ENCODE data around the gene CDRT4.

CDRT4 gene

GRCh38 chr17:15512071-15512709, 44.8 kb upstream of the CDRT4 start:
- POLR2A ChIA-PET, result no interaction called here
- H3K4me3 ChIP-seq (ENCODE audit: low read depth, low read length), result no peak overlapping the region
- TF ChIP-seq, protein P1, sequence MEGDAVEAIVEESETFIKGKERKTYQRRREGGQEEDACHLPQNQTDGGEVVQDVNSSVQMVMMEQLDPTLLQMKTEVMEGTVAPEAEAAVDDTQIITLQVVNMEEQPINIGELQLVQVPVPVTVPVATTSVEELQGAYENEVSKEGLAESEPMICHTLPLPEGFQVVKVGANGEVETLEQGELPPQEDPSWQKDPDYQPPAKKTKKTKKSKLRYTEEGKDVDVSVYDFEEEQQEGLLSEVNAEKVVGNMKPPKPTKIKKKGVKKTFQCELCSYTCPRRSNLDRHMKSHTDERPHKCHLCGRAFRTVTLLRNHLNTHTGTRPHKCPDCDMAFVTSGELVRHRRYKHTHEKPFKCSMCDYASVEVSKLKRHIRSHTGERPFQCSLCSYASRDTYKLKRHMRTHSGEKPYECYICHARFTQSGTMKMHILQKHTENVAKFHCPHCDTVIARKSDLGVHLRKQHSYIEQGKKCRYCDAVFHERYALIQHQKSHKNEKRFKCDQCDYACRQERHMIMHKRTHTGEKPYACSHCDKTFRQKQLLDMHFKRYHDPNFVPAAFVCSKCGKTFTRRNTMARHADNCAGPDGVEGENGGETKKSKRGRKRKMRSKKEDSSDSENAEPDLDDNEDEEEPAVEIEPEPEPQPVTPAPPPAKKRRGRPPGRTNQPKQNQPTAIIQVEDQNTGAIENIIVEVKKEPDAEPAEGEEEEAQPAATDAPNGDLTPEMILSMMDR (IDR thresholded peaks at IDR 0.05; ENCODE audit: insufficient read depth, low read length, missing control alignments), result no peak
- CTCF ChIA-PET, result interaction anchor here (1.1 to 2.6 kb wide), 4 partner anchors 9 to 255 kb away, joined by 5 to 38 read pairs (median 10); no protein-coding TSS in a partner anchor
- no peak for DNase-seq (ENCODE audit: low read depth, low spot score)

- TF ChIP-seq, protein P1 (IDR thresholded peaks at IDR 0.05; ENCODE audit: insufficient read depth, low read length, missing control alignments), result no peak
- DNase-seq (ENCODE audit: low read depth, low spot score), result no peak
- ChIA-PET POLR2A (no interaction called here), CTCF (interaction anchor here (0.7 to 1.8 kb wide), 5 partner anchors 9 to 263 kb away, joined by 3 to 12 read pairs (median 5); no protein-coding TSS in a partner anchor)
- no peak overlapping the region for H3K4me3 ChIP-seq (ENCODE audit: low read depth, low read length)
These were observed 43.7 kb upstream of the CDRT4 start for GRCh38 chr17:15511142-15511541.

GRCh38 chr17:15510361-15510760, 42.9 kb upstream of the CDRT4 start:
- ChIA-PET POLR2A (no interaction called here), CTCF (interaction anchor here (0.9 to 2.7 kb wide), 4 partner anchors 8 to 262 kb away, joined by 3 to 27 read pairs (median 10); no protein-coding TSS in a partner anchor)
- TF ChIP-seq, protein P1 (IDR thresholded peaks at IDR 0.05; ENCODE audit: insufficient read depth, low read length, missing control alignments), result no peak
- H3K4me3 ChIP-seq (ENCODE audit: low read depth, low read length), result no peak overlapping the region
- peak; percentile 53 for DNase-seq (ENCODE audit: low read depth, low spot score)

DNA sequence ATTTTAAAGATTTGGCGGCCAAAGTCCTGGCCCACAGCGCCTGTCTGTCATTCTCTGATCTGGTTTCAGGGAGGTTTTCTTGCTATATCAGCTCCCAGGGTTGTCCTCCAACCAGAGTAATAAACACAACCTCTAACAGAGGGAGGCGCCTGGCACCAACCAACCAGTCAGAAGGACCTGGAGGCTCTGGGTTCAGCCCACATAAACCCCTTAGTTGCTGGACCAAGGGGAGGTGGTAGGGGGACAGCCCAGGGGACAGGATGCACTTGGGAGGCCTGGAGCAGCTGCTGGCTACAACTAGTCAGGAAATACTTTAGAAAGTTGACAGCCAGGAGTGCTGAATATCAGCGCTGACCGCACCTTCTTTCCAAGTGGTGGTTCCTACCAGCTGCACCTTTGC, 41.7 kb upstream of the CDRT4 start:
- H3K4me3 ChIP-seq (ENCODE audit: low read depth, low read length), result no peak overlapping the region
- DNase-seq (ENCODE audit: low read depth, low spot score), result no peak
- POLR2A ChIA-PET, result interaction anchor here (0.5 kb wide), 1 partner anchor 136 kb away, joined by 3 read pairs; no protein-coding TSS in a partner anchor
- TF ChIP-seq, protein P1 (IDR thresholded peaks at IDR 0.05; ENCODE audit: insufficient read depth, low read length, missing control alignments), result no peak
- CTCF ChIA-PET, result interaction anchor here (0.8 to 2.7 kb wide), 4 partner anchors 52 to 251 kb away, joined by 3 to 27 read pairs (median 4); no protein-coding TSS in a partner anchor

DNA sequence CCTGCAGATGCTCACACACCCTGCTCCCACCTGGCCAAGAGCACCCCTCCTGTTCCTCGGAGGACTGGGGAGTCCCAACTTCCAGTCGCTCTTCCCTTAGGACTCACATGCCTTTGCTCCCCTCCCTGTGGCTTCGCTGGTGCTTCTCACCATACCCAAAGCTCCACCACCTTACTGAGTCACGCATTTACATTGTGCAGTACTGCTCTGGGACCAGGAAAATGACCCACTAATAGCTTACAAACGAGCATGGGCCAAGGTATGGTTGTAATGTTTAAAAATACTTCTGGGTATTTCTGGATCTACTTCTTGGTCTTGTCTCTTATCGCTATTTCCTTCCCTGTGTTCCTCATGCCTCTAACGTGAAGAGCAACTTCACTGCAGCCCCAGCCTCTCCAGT, 41.0 kb upstream of the CDRT4 start:
- TF ChIP-seq, protein P1 (IDR thresholded peaks at IDR 0.05; ENCODE audit: insufficient read depth, low read length, missing control alignments), result no peak
- CTCF ChIA-PET, result interaction anchor here (0.8 to 2.7 kb wide), 4 partner anchors 51 to 251 kb away, joined by 3 to 27 read pairs (median 4); no protein-coding TSS in a partner anchor
- no peak for DNase-seq (ENCODE audit: low read depth, low spot score)
- H3K4me3 ChIP-seq (ENCODE audit: low read depth, low read length), result no peak overlapping the region
- POLR2A ChIA-PET, result interaction anchor here (0.5 kb wide), 1 partner anchor 137 kb away, joined by 3 read pairs; no protein-coding TSS in a partner anchor

- ChIA-PET CTCF (interaction anchor here (0.9 to 2.7 kb wide), 5 partner anchors 11 to 251 kb away, joined by 3 to 27 read pairs (median 4); no protein-coding TSS in a partner anchor), POLR2A (no interaction called here)
- no peak overlapping the region for H3K4me3 ChIP-seq (ENCODE audit: low read depth, low read length)
- TF ChIP-seq, protein P1 (IDR thresholded peaks at IDR 0.05; ENCODE audit: insufficient read depth, low read length, missing control alignments), result no peak
- DNase-seq (ENCODE audit: low read depth, low spot score), result no peak
These were observed 40.5 kb upstream of the CDRT4 start for GRCh38 chr17:15507896-15508295.

Data from AG04449 (cell line).